ENCODE measurements around the gene CRB3.

GRCh38 chr19:6429419-6430221 is 34.5 kb upstream of the CRB3 start:
- TF ChIP-seq ZFX (IDR thresholded peaks at IDR 0.05), result no peak
- TF ChIP-seq, protein P1, sequence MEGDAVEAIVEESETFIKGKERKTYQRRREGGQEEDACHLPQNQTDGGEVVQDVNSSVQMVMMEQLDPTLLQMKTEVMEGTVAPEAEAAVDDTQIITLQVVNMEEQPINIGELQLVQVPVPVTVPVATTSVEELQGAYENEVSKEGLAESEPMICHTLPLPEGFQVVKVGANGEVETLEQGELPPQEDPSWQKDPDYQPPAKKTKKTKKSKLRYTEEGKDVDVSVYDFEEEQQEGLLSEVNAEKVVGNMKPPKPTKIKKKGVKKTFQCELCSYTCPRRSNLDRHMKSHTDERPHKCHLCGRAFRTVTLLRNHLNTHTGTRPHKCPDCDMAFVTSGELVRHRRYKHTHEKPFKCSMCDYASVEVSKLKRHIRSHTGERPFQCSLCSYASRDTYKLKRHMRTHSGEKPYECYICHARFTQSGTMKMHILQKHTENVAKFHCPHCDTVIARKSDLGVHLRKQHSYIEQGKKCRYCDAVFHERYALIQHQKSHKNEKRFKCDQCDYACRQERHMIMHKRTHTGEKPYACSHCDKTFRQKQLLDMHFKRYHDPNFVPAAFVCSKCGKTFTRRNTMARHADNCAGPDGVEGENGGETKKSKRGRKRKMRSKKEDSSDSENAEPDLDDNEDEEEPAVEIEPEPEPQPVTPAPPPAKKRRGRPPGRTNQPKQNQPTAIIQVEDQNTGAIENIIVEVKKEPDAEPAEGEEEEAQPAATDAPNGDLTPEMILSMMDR (conservative IDR thresholded peaks at IDR 0.05), result no peak
